Osteoblast (primary cell): ENCODE results near the gene SBNO1. TPM values are rescaled to one million over a fixed set of nuclear protein-coding genes. Genes with fewer than 3 reads are reported as not detected.

Experiments
- DNase-seq: peaks from one replicate; pipeline ENCODE4 v3.0.0; 2011; ENCODE audit warnings: low spot score, mixed read lengths; ENCODE audit not compliant: insufficient read length; ENCODE audit errors: missing footprints
- H2AFZ ChIP-seq: 2 replicates; pipeline ENCODE4 v1.6.0; 2011; ENCODE audit warnings: mild to moderate bottlenecking, low read length
- H3K27ac ChIP-seq: 2 replicates; pipeline ENCODE4 v1.5.1; 2011; ENCODE audit warnings: mild to moderate bottlenecking, low read depth, low read length, moderate library complexity
- H3K27me3 ChIP-seq: 2 replicates; pipeline ENCODE4 v1.6.0; 2012; ENCODE audit warnings: mild to moderate bottlenecking, control low read depth, inconsistent platforms, low read length, moderate library complexity; ENCODE audit not compliant: insufficient read depth
- H3K36me3 ChIP-seq: 2 replicates; pipeline ENCODE4 v1.5.1; 2011; ENCODE audit warnings: mild to moderate bottlenecking, low read length, control low read depth, moderate library complexity; ENCODE audit not compliant: insufficient read depth
- H3K4me1 ChIP-seq: 2 replicates; pipeline ENCODE4 v1.5.1; 2011; ENCODE audit warnings: mild to moderate bottlenecking, low read length, control low read depth, moderate library complexity; ENCODE audit not compliant: insufficient read depth
- H3K4me2 ChIP-seq: 2 replicates; pipeline ENCODE4 v1.6.0; 2011; ENCODE audit warnings: mild to moderate bottlenecking, low read length; ENCODE audit not compliant: insufficient read depth
- H3K4me3 ChIP-seq: fragments of 200-600 bp; sonication (generic); 3 replicates; pipeline ENCODE4 v1.5.1; 2012; ENCODE audit warnings: mild to moderate bottlenecking, low read length, inconsistent platforms; ENCODE audit not compliant: insufficient read depth
- H3K79me2 ChIP-seq: 2 replicates; pipeline ENCODE4 v1.6.0; 2012; ENCODE audit warnings: mild to moderate bottlenecking, low read length, control low read depth, inconsistent platforms; ENCODE audit not compliant: insufficient read depth
- H3K9me3 ChIP-seq: 2 replicates; pipeline ENCODE4 v1.5.1; 2011; ENCODE audit warnings: low read depth, low read length, control low read depth
- H4K20me1 ChIP-seq: 2 replicates; pipeline ENCODE4 v1.6.0; 2012; ENCODE audit warnings: mild to moderate bottlenecking, low read length, control low read depth; ENCODE audit not compliant: insufficient read depth
- CTCF ChIP-seq: IDR thresholded peaks from 2 replicates; pipeline ENCODE4 v1.5.1; 2011; ENCODE audit warnings: mild to moderate bottlenecking, low read depth, low read length, moderate library complexity; ENCODE audit errors: extremely low read depth
- total RNA-seq: library from RNA; depleted of rRNA; stranded (reverse); fragments of >200 nt; gene quantifications from 2 replicates; pipeline ENCODE4 v1.2.3, GENCODE V29; 2012

Gene SBNO1
- total RNA-seq, 1 donor: 30.4 TPM

- H3K9me3 ChIP-seq: no peaks in the 10 kb centered on the region
- no peak overlapping the region for H3K4me2 ChIP-seq
- no peak overlapping the region for H3K27ac ChIP-seq
- no peaks in the 10 kb centered on the region for H3K27me3 ChIP-seq
- no peaks in the 10 kb centered on the region for H3K79me2 ChIP-seq
- peaks cover 77% of the 10 kb centered on the region for H3K36me3 ChIP-seq
- no peaks in the 10 kb centered on the region for H3K4me1 ChIP-seq
- H2AFZ ChIP-seq: no peak overlapping the region
- no peak for TF ChIP-seq CTCF
- no peaks in the 10 kb centered on the region for H4K20me1 ChIP-seq
- DNase-seq: no peak
- no peak overlapping the region for H3K4me3 ChIP-seq
These were observed 59.5 kb downstream of the SBNO1 start for GRCh38 chr12:123305136-123305535.

- H3K36me3 ChIP-seq: peaks cover 67% of the 10 kb centered on the region
- H3K27ac ChIP-seq: no peak overlapping the region
These were observed 71.4 kb downstream of the SBNO1 start for GRCh38 chr12:123293178-123293760.

GRCh38 chr12:123289911-123290310 is 74.7 kb downstream of the SBNO1 start:
- no peak overlapping the region for H2AFZ ChIP-seq
- H3K79me2 ChIP-seq: no peaks in the 10 kb centered on the region
- H3K27ac ChIP-seq: no peak overlapping the region
- H3K4me2 ChIP-seq: no peak overlapping the region
- no peak overlapping the region for H3K4me3 ChIP-seq
- H3K9me3 ChIP-seq: no peaks in the 10 kb centered on the region
- H3K27me3 ChIP-seq: no peaks in the 10 kb centered on the region
- peaks cover 6% of the 10 kb centered on the region for H3K4me1 ChIP-seq
- no peak for DNase-seq
- no peaks in the 10 kb centered on the region for H4K20me1 ChIP-seq
- TF ChIP-seq CTCF: no peak
- peaks cover 40% of the 10 kb centered on the region for H3K36me3 ChIP-seq

More at GRCh38 chr12:123293178-123293760, 71.4 kb downstream of the SBNO1 start:
- no peak overlapping the region for H2AFZ ChIP-seq
- no peak overlapping the region for H3K4me3 ChIP-seq
- H3K27me3 ChIP-seq: no peaks in the 10 kb centered on the region
- H4K20me1 ChIP-seq: no peaks in the 10 kb centered on the region
- H3K4me1 ChIP-seq: no peaks in the 10 kb centered on the region
- no peak overlapping the region for H3K4me2 ChIP-seq
- no peak for DNase-seq
- TF ChIP-seq CTCF: no peak
- H3K79me2 ChIP-seq: no peaks in the 10 kb centered on the region
- no peaks in the 10 kb centered on the region for H3K9me3 ChIP-seq

GRCh38 chr12:123288751-123289346 is 75.8 kb downstream of the SBNO1 start:
- Histone ChIP-seq H3K79me2 (no peaks in the 10 kb centered on the region), H4K20me1 (no peaks in the 10 kb centered on the region), H3K4me3 (no peak overlapping the region), H3K36me3 (peaks cover 31% of the 10 kb centered on the region), H3K27me3 (no peaks in the 10 kb centered on the region), H2AFZ (no peak overlapping the region), H3K4me1 (peaks cover 6% of the 10 kb centered on the region), H3K27ac (no peak overlapping the region), H3K4me2 (no peak overlapping the region), H3K9me3 (no peaks in the 10 kb centered on the region)
- TF ChIP-seq CTCF: no peak
- peak; percentile 42 for DNase-seq
